MM.1S (cell line): Measurements from ENCODE around the gene KDM7A.

ENCODE experiments used
- DNase-seq: peaks from one replicate; pipeline ENCODE4 v3.0.0-alpha.2; 2015
- H2AFZ ChIP-seq: fragments of 300-600 bp; sonication (generic); 2 replicates; pipeline ENCODE4 v1.6.0; 2016; ENCODE audit warnings: antibody characterized with exemption, low read length
- H3F3A ChIP-seq: fragments of 300-600 bp; sonication (generic); 2 replicates; pipeline ENCODE4 v1.6.1; 2016; ENCODE audit warnings: mild to moderate bottlenecking, antibody characterized with exemption, low read length, moderate library complexity, mixed read lengths; ENCODE audit not compliant: insufficient read depth
- H3K27ac ChIP-seq: fragments of 300-600 bp; sonication (generic); 2 replicates; pipeline ENCODE4 v1.5.1; 2016; ENCODE audit warnings: mild to moderate bottlenecking, low read length
- H3K27me3 ChIP-seq: fragments of 300-600 bp; sonication (generic); replicated peaks from 2 replicates; pipeline ENCODE4 v1.6.0; 2016; ENCODE audit warnings: low read length; ENCODE audit not compliant: insufficient read depth
- H3K36me3 ChIP-seq: fragments of 300-600 bp; sonication (generic); replicated peaks from 2 replicates; pipeline ENCODE4 v1.6.1; 2016; ENCODE audit warnings: mild to moderate bottlenecking, low read length, mixed read lengths; ENCODE audit not compliant: insufficient read depth
- H3K4me1 ChIP-seq: fragments of 300-600 bp; sonication (generic); 2 replicates; pipeline ENCODE4 v1.6.1; 2016; ENCODE audit warnings: low read length, mixed read lengths
- H3K4me2 ChIP-seq: fragments of 300-600 bp; sonication (generic); 2 replicates; pipeline ENCODE4 v1.6.0; 2016; ENCODE audit warnings: low read depth, low read length
- H3K4me3 ChIP-seq: fragments of 300-600 bp; sonication (generic); 2 replicates; pipeline ENCODE4 v1.5.1; 2016; ENCODE audit warnings: low read length, mixed read lengths
- H3K79me2 ChIP-seq: fragments of 300-600 bp; sonication (generic); 2 replicates; pipeline ENCODE4 v1.6.1; 2016; ENCODE audit warnings: mixed run types, low read length, mixed read lengths
- H3K9ac ChIP-seq: fragments of 300-600 bp; sonication (generic); 2 replicates; pipeline ENCODE4 v1.6.1; 2016; ENCODE audit warnings: low read length, mixed read lengths
- H3K9me2 ChIP-seq: fragments of 300-600 bp; sonication (generic); replicated peaks from 2 replicates; pipeline ENCODE4 v1.6.1; 2016; ENCODE audit warnings: mild to moderate bottlenecking, low read length, mixed read lengths; ENCODE audit not compliant: insufficient read depth
- H3K9me3 ChIP-seq: fragments of 300-600 bp; sonication (generic); replicated peaks from 2 replicates; pipeline ENCODE4 v1.6.1; 2016; ENCODE audit warnings: mild to moderate bottlenecking, low read length, mixed read lengths; ENCODE audit not compliant: insufficient read depth
- H4K20me1 ChIP-seq: fragments of 300-600 bp; sonication (generic); 2 replicates; pipeline ENCODE4 v1.6.1; 2016; ENCODE audit warnings: mild to moderate bottlenecking, low read length, moderate library complexity, mixed read lengths; ENCODE audit not compliant: insufficient read depth
- EZH2 ChIP-seq: fragments of 300-600 bp; sonication (generic); optimal IDR thresholded peaks from 2 replicates; pipeline ENCODE3; 2017; ENCODE audit warnings: low read depth, mild to moderate bottlenecking, antibody characterized with exemption, low read length, mixed read lengths
- EZH2phosphoT487 ChIP-seq: fragments of 300-600 bp; sonication (generic); IDR thresholded peaks from 2 replicates; pipeline ENCODE4 v1.6.1; 2018; ENCODE audit warnings: antibody characterized with exemption, low read length
- TF ChIP-seq, protein P1 (sequence below): fragments of 300-600 bp; sonication (generic); IDR thresholded peaks from 2 replicates; pipeline ENCODE4 v1.5.1; 2016; ENCODE audit warnings: antibody characterized with exemption, low read length, mixed read lengths

Gene KDM7A

DNA sequence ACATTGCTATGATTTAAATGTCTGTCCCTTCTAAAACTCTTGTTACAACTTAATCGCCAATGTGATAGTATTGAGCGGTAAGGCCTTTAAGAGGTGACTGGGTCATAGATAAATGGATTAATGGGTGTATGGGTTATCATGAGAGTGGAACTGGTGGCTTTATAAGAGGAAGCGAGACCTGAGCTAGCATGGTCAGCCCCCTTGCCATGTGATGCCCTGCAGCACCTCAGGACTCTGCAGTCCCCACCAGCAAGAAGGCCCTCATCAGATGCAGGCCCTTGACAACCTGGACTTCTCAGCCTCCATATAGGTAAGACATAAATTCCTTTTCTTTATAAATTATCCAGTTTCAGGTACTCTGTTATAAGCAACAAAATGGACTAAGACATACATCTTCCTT is 129.6 kb downstream of the KDM7A start:
- Histone ChIP-seq H3K27me3 (0 out of 2 replicates have a peak, but pooled peaks cover 6% of the 10 kb centered on the region), H3K9me3 (no peaks in the 10 kb centered on the region), H3F3A (peaks cover 11% of the 10 kb centered on the region; the same call in 1 of the 2 replicates), H3K4me3 (no peak overlapping the region), H3K27ac (no peak overlapping the region), H2AFZ (no peak overlapping the region), H3K9ac (no peak overlapping the region), H3K79me2 (no peaks in the 10 kb centered on the region), H3K4me1 (peaks cover 19% of the 10 kb centered on the region), H3K36me3 (no peaks in the 10 kb centered on the region), H4K20me1 (no peaks in the 10 kb centered on the region), H3K9me2 (no peaks in the 10 kb centered on the region), H3K4me2 (no peak overlapping the region)
- DNase-seq = no peak
- TF ChIP-seq EZH2phosphoT487 = no peak
- TF ChIP-seq, protein P1, sequence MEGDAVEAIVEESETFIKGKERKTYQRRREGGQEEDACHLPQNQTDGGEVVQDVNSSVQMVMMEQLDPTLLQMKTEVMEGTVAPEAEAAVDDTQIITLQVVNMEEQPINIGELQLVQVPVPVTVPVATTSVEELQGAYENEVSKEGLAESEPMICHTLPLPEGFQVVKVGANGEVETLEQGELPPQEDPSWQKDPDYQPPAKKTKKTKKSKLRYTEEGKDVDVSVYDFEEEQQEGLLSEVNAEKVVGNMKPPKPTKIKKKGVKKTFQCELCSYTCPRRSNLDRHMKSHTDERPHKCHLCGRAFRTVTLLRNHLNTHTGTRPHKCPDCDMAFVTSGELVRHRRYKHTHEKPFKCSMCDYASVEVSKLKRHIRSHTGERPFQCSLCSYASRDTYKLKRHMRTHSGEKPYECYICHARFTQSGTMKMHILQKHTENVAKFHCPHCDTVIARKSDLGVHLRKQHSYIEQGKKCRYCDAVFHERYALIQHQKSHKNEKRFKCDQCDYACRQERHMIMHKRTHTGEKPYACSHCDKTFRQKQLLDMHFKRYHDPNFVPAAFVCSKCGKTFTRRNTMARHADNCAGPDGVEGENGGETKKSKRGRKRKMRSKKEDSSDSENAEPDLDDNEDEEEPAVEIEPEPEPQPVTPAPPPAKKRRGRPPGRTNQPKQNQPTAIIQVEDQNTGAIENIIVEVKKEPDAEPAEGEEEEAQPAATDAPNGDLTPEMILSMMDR = no peak
- no peak for TF ChIP-seq EZH2

DNA sequence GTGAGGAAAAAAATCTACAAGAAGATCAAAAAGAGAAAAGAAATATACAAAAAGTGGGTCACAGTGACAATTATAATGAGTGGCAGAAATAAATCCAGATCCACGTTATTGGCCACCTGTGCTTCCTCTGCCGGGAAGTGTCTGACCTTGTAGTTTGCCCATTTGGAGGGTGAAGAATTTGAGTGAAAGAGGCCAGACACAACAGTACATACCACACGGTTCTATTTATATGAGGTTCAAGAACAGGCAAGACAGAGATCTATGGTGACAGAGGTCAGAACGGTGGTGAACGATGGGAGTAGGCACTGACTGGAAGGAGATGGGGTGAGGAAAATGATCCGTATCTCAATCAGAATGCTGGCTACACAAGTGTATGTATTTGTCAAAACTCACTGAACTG is 131.1 kb downstream of the KDM7A start:
- H3K9ac ChIP-seq = no peak overlapping the region
- H4K20me1 ChIP-seq = no peaks in the 10 kb centered on the region
- H3K79me2 ChIP-seq = no peaks in the 10 kb centered on the region
- peaks cover 11% of the 10 kb centered on the region; the same call in 1 of the 2 replicates for H3F3A ChIP-seq
- H3K27ac ChIP-seq = no peak overlapping the region
- no peaks in the 10 kb centered on the region for H3K27me3 ChIP-seq
- H2AFZ ChIP-seq = no peak overlapping the region
- H3K4me1 ChIP-seq = peaks cover 19% of the 10 kb centered on the region
- DNase-seq = no peak
- no peak overlapping the region for H3K4me3 ChIP-seq
- H3K4me2 ChIP-seq = no peak overlapping the region
- H3K9me2 ChIP-seq = no peaks in the 10 kb centered on the region
- H3K9me3 ChIP-seq = no peaks in the 10 kb centered on the region
- no peaks in the 10 kb centered on the region for H3K36me3 ChIP-seq
- TF ChIP-seq EZH2phosphoT487 = no peak
- TF ChIP-seq, protein P1 = no peak

DNA sequence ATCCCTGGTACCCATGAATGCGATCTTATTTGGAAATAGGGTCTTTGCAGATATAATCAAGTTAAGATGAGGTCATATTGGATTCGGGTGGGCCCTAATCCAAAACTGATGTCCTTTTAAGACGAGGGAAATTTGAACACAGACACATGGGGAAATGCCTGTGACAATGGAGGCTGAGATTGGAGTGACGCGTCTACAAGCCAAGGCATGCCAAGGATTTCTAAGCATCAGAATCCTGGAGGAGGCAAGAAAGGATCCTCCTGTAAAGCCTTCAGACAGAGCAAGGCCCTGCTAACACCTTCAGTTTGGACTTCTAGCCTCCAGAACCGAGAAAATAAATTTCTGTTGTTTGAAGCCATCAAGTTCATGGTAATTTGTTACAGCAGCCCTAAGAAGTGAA is 132.5 kb downstream of the KDM7A start:
- H3K4me2 ChIP-seq = no peak overlapping the region
- H3F3A ChIP-seq = peaks cover 5% of the 10 kb centered on the region; the same call in 1 of the 2 replicates
- H3K27me3 ChIP-seq = no peaks in the 10 kb centered on the region
- H3K4me1 ChIP-seq = peaks cover 7% of the 10 kb centered on the region
- no peak overlapping the region for H3K9ac ChIP-seq
- no peaks in the 10 kb centered on the region for H3K79me2 ChIP-seq
- no peak overlapping the region for H3K27ac ChIP-seq
- H3K4me3 ChIP-seq = no peak overlapping the region
- no peaks in the 10 kb centered on the region for H3K36me3 ChIP-seq
- H3K9me3 ChIP-seq = no peaks in the 10 kb centered on the region
- no peaks in the 10 kb centered on the region for H4K20me1 ChIP-seq
- no peak overlapping the region for H2AFZ ChIP-seq
- TF ChIP-seq EZH2 (no peak), EZH2phosphoT487 (no peak)
- TF ChIP-seq, protein P1 = no peak
- no peak for DNase-seq
- no peaks in the 10 kb centered on the region for H3K9me2 ChIP-seq

DNA sequence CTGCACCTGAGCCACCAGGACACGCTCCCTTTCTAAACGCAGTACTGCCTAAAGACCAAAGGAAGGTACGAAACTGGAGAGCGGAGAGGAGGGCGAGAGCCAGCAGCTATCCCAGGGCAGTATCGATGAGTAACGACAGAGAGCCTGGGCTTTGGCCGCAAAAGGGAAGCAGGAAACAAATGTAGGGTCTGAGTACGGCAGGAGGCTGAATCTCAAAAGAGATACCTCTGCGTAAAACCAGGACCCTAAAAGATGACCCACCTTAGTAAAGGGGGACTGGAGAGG is 134.5 kb downstream of the KDM7A start:
- H3K4me3 ChIP-seq = no peak overlapping the region
- no peaks in the 10 kb centered on the region for H3K79me2 ChIP-seq
- no peak for DNase-seq
- H3K4me2 ChIP-seq = no peak overlapping the region
- no peaks in the 10 kb centered on the region for H3K9me2 ChIP-seq
- no peak overlapping the region for H3K27ac ChIP-seq
- H3F3A ChIP-seq = no peaks in the 10 kb centered on the region
- no peak overlapping the region for H3K9ac ChIP-seq
- no peaks in the 10 kb centered on the region for H3K9me3 ChIP-seq
- TF ChIP-seq EZH2 = no peak
- no peaks in the 10 kb centered on the region for H3K27me3 ChIP-seq
- H2AFZ ChIP-seq = no peak overlapping the region
- no peaks in the 10 kb centered on the region for H3K36me3 ChIP-seq
- H4K20me1 ChIP-seq = no peaks in the 10 kb centered on the region
- no peaks in the 10 kb centered on the region for H3K4me1 ChIP-seq
